ENCODE results near the gene XPO6.

DNA sequence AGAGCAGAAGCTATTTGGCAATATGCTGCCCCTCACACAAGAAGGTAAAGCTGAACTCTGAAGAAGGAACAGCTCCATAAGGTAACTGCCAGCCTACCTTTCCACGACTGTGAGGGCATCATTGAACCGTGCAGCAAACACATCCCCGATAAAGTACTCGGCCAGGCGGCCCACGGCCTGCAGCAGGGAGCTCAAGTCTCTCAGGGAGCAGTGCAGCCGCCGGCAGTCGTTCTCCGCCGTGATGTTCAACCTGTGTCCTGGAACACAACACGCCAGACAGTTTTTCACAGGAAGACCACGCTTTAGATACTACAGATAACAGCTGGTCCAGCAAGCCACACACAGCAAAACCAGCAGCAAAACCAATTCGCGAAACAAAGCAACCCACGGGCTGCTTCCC lies 86.2 kb downstream of the XPO6 start:
- TF ChIP-seq, protein P1, sequence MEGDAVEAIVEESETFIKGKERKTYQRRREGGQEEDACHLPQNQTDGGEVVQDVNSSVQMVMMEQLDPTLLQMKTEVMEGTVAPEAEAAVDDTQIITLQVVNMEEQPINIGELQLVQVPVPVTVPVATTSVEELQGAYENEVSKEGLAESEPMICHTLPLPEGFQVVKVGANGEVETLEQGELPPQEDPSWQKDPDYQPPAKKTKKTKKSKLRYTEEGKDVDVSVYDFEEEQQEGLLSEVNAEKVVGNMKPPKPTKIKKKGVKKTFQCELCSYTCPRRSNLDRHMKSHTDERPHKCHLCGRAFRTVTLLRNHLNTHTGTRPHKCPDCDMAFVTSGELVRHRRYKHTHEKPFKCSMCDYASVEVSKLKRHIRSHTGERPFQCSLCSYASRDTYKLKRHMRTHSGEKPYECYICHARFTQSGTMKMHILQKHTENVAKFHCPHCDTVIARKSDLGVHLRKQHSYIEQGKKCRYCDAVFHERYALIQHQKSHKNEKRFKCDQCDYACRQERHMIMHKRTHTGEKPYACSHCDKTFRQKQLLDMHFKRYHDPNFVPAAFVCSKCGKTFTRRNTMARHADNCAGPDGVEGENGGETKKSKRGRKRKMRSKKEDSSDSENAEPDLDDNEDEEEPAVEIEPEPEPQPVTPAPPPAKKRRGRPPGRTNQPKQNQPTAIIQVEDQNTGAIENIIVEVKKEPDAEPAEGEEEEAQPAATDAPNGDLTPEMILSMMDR (IDR thresholded peaks at IDR 0.05): no peak
- TF ChIP-seq POLR2A (IDR thresholded peaks at IDR 0.05): no peak

Data from testis (tissue), 2 donors.